ENCODE data around the gene APCDD1L. TPM values are rescaled to one million over a fixed set of nuclear protein-coding genes. Genes with fewer than 3 reads are reported as not detected.

The APCDD1L gene
- total RNA-seq, 2 experiments from 2014 or later: not detected

- TF ChIP-seq CTCF (IDR thresholded peaks at IDR 0.05): no peak
- H3K4me3 Mint-ChIP-seq: no peak overlapping the region
- H3K27me3 Mint-ChIP-seq: peaks cover 16% of the 10 kb centered on the region
- H3K4me1 Mint-ChIP-seq (ENCODE audit: low read depth): no peaks in the 10 kb centered on the region
- H3K36me3 Mint-ChIP-seq (ENCODE audit: low read depth): no peaks in the 10 kb centered on the region
- intact Hi-C loops (cut with micrococcal nuclease): no loop called here
- H3K27ac Mint-ChIP-seq: no peak overlapping the region
- no peak for ATAC-seq
- H3K9me3 Mint-ChIP-seq: no peaks in the 10 kb centered on the region
- DNase-seq: no peak
- ChIA-PET CTCF (no interaction called here), POLR2A (interaction anchor here (0.6 kb wide), 1 partner anchor 572 kb away, joined by 3 read pairs; no protein-coding TSS in a partner anchor)
Measured at GRCh38 chr20:58552366-58552934, 37.3 kb upstream of the APCDD1L start.

GRCh38 chr20:58551631-58552030, 36.4 kb upstream of the APCDD1L start:
- CTCF ChIA-PET: no interaction called here

GRCh38 chr20:58550275-58551059, 35.3 kb upstream of the APCDD1L start:
- CTCF ChIA-PET: no interaction called here
- ATAC-seq (no peak), DNase-seq (no peak)
- H3K4me1 Mint-ChIP-seq (ENCODE audit: low read depth): no peaks in the 10 kb centered on the region
- TF ChIP-seq CTCF (IDR thresholded peaks at IDR 0.05): no peak
- POLR2A ChIA-PET: no interaction called here
- intact Hi-C loops (cut with micrococcal nuclease): no loop called here
- H3K27ac Mint-ChIP-seq: no peak overlapping the region
- peaks cover 7% of the 10 kb centered on the region for H3K27me3 Mint-ChIP-seq
- H3K36me3 Mint-ChIP-seq (ENCODE audit: low read depth): no peaks in the 10 kb centered on the region
- no peak overlapping the region for H3K4me3 Mint-ChIP-seq
- H3K9me3 Mint-ChIP-seq: no peaks in the 10 kb centered on the region

More at GRCh38 chr20:58551631-58552030, 36.4 kb upstream of the APCDD1L start:
- no peak for ATAC-seq
- no peak for TF ChIP-seq CTCF (IDR thresholded peaks at IDR 0.05)
- H3K4me1 Mint-ChIP-seq (ENCODE audit: low read depth): no peaks in the 10 kb centered on the region
- no peak overlapping the region for H3K4me3 Mint-ChIP-seq
- no peaks in the 10 kb centered on the region for H3K9me3 Mint-ChIP-seq
- DNase-seq: no peak
- POLR2A ChIA-PET: no interaction called here
- H3K36me3 Mint-ChIP-seq (ENCODE audit: low read depth): no peaks in the 10 kb centered on the region
- intact Hi-C loops (cut with micrococcal nuclease): no loop called here
- peaks cover 8% of the 10 kb centered on the region for H3K27me3 Mint-ChIP-seq
- no peak overlapping the region for H3K27ac Mint-ChIP-seq

- POLR2A ChIA-PET: no interaction called here
- H3K36me3 Mint-ChIP-seq (ENCODE audit: low read depth): no peaks in the 10 kb centered on the region
- DNase-seq: no peak
Measured at GRCh38 chr20:58549231-58550209, 34.3 kb upstream of the APCDD1L start.

More at GRCh38 chr20:58549231-58550209, 34.3 kb upstream of the APCDD1L start:
- Mint-ChIP-seq H3K4me1 (ENCODE audit: low read depth) (no peaks in the 10 kb centered on the region), H3K27ac (no peak overlapping the region), H3K9me3 (no peaks in the 10 kb centered on the region), H3K4me3 (no peak overlapping the region), H3K27me3 (peaks cover 6% of the 10 kb centered on the region)
- no peak for TF ChIP-seq CTCF (IDR thresholded peaks at IDR 0.05)
- CTCF ChIA-PET: no interaction called here
- ATAC-seq: no peak
- intact Hi-C loops (cut with micrococcal nuclease): no loop called here

Measured in activated CD8-positive, alpha-beta T cell treated with anti-CD3 and anti-CD28 coated beads for 36 hours (primary cell).